ENCODE data around the gene ZNF142.

DNA sequence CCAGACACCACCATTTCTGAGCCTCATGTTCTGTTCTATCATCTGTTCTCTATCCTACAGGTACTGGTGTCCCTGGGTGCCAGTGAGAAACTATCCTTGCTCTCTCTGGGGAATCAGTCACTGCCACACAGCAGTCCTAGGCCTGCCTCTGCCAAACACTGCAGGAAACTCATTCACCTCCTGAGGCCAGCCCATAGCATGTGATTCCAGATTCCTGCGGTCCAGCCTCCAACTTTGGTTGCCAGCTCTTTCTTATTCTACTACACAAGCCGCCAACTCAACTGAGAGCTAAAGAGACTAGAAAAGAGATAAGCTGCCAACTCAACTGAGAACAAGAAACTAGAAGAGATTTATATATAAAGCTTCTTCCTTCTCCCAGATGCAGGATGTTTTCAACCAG, 42.4 kb upstream of the ZNF142 start:
- TF ChIP-seq RFX5 (IDR thresholded peaks at IDR 0.05): no peak
- no peak for TF ChIP-seq BHLHE40 (IDR thresholded peaks at IDR 0.05; ENCODE audit: low read depth, low read length)
- TF ChIP-seq, protein P1, sequence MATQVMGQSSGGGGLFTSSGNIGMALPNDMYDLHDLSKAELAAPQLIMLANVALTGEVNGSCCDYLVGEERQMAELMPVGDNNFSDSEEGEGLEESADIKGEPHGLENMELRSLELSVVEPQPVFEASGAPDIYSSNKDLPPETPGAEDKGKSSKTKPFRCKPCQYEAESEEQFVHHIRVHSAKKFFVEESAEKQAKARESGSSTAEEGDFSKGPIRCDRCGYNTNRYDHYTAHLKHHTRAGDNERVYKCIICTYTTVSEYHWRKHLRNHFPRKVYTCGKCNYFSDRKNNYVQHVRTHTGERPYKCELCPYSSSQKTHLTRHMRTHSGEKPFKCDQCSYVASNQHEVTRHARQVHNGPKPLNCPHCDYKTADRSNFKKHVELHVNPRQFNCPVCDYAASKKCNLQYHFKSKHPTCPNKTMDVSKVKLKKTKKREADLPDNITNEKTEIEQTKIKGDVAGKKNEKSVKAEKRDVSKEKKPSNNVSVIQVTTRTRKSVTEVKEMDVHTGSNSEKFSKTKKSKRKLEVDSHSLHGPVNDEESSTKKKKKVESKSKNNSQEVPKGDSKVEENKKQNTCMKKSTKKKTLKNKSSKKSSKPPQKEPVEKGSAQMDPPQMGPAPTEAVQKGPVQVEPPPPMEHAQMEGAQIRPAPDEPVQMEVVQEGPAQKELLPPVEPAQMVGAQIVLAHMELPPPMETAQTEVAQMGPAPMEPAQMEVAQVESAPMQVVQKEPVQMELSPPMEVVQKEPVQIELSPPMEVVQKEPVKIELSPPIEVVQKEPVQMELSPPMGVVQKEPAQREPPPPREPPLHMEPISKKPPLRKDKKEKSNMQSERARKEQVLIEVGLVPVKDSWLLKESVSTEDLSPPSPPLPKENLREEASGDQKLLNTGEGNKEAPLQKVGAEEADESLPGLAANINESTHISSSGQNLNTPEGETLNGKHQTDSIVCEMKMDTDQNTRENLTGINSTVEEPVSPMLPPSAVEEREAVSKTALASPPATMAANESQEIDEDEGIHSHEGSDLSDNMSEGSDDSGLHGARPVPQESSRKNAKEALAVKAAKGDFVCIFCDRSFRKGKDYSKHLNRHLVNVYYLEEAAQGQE (IDR thresholded peaks at IDR 0.05): no peak
- no peak for TF ChIP-seq POLR2A (IDR thresholded peaks at IDR 0.05; ENCODE audit: low read length)
- TF ChIP-seq, protein P2, sequence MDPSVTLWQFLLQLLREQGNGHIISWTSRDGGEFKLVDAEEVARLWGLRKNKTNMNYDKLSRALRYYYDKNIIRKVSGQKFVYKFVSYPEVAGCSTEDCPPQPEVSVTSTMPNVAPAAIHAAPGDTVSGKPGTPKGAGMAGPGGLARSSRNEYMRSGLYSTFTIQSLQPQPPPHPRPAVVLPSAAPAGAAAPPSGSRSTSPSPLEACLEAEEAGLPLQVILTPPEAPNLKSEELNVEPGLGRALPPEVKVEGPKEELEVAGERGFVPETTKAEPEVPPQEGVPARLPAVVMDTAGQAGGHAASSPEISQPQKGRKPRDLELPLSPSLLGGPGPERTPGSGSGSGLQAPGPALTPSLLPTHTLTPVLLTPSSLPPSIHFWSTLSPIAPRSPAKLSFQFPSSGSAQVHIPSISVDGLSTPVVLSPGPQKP (IDR thresholded peaks at IDR 0.05; ENCODE audit: low read depth, low read length): no peak
- TF ChIP-seq EHMT2 (IDR thresholded peaks at IDR 0.05; ENCODE audit: low read depth): no peak
- TF ChIP-seq, protein P3, sequence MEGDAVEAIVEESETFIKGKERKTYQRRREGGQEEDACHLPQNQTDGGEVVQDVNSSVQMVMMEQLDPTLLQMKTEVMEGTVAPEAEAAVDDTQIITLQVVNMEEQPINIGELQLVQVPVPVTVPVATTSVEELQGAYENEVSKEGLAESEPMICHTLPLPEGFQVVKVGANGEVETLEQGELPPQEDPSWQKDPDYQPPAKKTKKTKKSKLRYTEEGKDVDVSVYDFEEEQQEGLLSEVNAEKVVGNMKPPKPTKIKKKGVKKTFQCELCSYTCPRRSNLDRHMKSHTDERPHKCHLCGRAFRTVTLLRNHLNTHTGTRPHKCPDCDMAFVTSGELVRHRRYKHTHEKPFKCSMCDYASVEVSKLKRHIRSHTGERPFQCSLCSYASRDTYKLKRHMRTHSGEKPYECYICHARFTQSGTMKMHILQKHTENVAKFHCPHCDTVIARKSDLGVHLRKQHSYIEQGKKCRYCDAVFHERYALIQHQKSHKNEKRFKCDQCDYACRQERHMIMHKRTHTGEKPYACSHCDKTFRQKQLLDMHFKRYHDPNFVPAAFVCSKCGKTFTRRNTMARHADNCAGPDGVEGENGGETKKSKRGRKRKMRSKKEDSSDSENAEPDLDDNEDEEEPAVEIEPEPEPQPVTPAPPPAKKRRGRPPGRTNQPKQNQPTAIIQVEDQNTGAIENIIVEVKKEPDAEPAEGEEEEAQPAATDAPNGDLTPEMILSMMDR (IDR thresholded peaks at IDR 0.05): no peak
- no peak for TF ChIP-seq SMC3 (IDR thresholded peaks at IDR 0.05)
